ENCODE measurements around the gene ERAS.

Gene ERAS

GRCh38 chrX:48794911-48795515, 31.3 kb upstream of the ERAS start:
- TF ChIP-seq MAX (IDR thresholded peaks at IDR 0.05) (peak; percentile 43; the same call in 1 of the 2 replicates), REST (IDR thresholded peaks at IDR 0.05; ENCODE audit: low read depth) (no peak)

- TF ChIP-seq TEAD4 (IDR thresholded peaks at IDR 0.05) (no peak), EP300 (IDR thresholded peaks at IDR 0.05; ENCODE audit: borderline replicate concordance) (no peak), CREB1 (IDR thresholded peaks at IDR 0.05; ENCODE audit: low read depth) (no peak), REST (IDR thresholded peaks at IDR 0.05; ENCODE audit: low read depth) (no peak), TCF12 (IDR thresholded peaks at IDR 0.05; ENCODE audit: low read depth) (no peak), ZBTB7A (IDR thresholded peaks at IDR 0.05; ENCODE audit: low read depth) (no peak), CEBPB (IDR thresholded peaks at IDR 0.05) (no peak), YY1 (IDR thresholded peaks at IDR 0.05; ENCODE audit: low read depth) (no peak), MAX (IDR thresholded peaks at IDR 0.05) (no peak), EGR1 (IDR thresholded peaks at IDR 0.05) (no peak), USF1 (IDR thresholded peaks at IDR 0.05) (no peak), TAF1 (IDR thresholded peaks at IDR 0.05; ENCODE audit: low read depth) (no peak), NFIC (IDR thresholded peaks at IDR 0.05) (no peak)
Measured at GRCh38 chrX:48798318-48798717, 28.0 kb upstream of the ERAS start.

GRCh38 chrX:48800574-48801279, 25.6 kb upstream of the ERAS start:
- TF ChIP-seq TEAD4 (IDR thresholded peaks at IDR 0.05): no peak
- TF ChIP-seq NFIC (IDR thresholded peaks at IDR 0.05): no peak
- no peak for TF ChIP-seq RAD21 (IDR thresholded peaks at IDR 0.05; ENCODE audit: low read depth)
- TF ChIP-seq CEBPB (IDR thresholded peaks at IDR 0.05): no peak
- TF ChIP-seq YY1 (IDR thresholded peaks at IDR 0.05; ENCODE audit: low read depth): no peak
- no peak for TF ChIP-seq ZBTB7A (IDR thresholded peaks at IDR 0.05; ENCODE audit: low read depth)
- TF ChIP-seq REST (IDR thresholded peaks at IDR 0.05; ENCODE audit: low read depth): no peak
- no peak for TF ChIP-seq TAF1 (IDR thresholded peaks at IDR 0.05; ENCODE audit: low read depth)
- no peak for TF ChIP-seq EGR1 (IDR thresholded peaks at IDR 0.05)
- no peak for TF ChIP-seq CREB1 (IDR thresholded peaks at IDR 0.05; ENCODE audit: low read depth)
- TF ChIP-seq TCF12 (IDR thresholded peaks at IDR 0.05; ENCODE audit: low read depth): no peak
- TF ChIP-seq EP300 (IDR thresholded peaks at IDR 0.05; ENCODE audit: borderline replicate concordance): no peak
- TF ChIP-seq FOXM1 (IDR thresholded peaks at IDR 0.05; ENCODE audit: borderline replicate concordance, low read depth): no peak
- no peak for TF ChIP-seq USF1 (IDR thresholded peaks at IDR 0.05)
- no peak for TF ChIP-seq MAX (IDR thresholded peaks at IDR 0.05)
